ENCODE measurements around the gene PPP4R3C.
"Not testable (repeated sequence)": the region's sequence is repeated elsewhere in the genome, so short reads cannot be mapped to it uniquely, and the experiment has no call there.

PPP4R3C gene

DNA sequence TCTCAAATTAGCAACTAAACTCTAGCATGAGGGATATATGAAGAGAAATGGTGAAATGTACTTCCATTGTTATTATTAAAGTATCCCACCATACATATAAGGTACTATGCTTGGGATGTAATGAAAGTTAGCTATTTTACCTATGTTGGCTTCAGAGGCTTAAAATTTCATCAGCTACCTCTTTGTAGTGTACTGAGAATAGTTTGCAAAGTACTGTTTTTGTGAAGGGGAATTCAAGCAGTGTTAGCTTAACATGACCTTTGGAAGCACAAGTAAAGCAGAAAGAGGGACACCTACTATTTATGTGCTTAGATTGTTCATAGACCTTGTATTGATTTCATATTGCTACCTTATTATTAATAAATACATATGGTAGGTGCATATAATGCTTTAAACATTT, 11.8 kb downstream of the PPP4R3C start:
- no peaks in the 10 kb centered on the region for H3K9me3 ChIP-seq (ENCODE audit: insufficient read depth, low read length)
- H3K27me3 ChIP-seq (ENCODE audit: low read depth, low read length) = no peaks in the 10 kb centered on the region
- H4K20me1 ChIP-seq (ENCODE audit: insufficient read depth, low read length) = no peaks in the 10 kb centered on the region
- no peak overlapping the region for H2AFZ ChIP-seq (ENCODE audit: low read depth, low read length)
- no peak overlapping the region for H3K27ac ChIP-seq (ENCODE audit: low read length)
- no peaks in the 10 kb centered on the region for H3K36me3 ChIP-seq (replicated peaks; ENCODE audit: low read depth, low read length)
- H3K4me1 ChIP-seq (ENCODE audit: low read length) = no peaks in the 10 kb centered on the region
- no peak for TF ChIP-seq EZH2phosphoT487 (IDR thresholded peaks at IDR 0.05; ENCODE audit: low read depth)
- TF ChIP-seq, protein P1, sequence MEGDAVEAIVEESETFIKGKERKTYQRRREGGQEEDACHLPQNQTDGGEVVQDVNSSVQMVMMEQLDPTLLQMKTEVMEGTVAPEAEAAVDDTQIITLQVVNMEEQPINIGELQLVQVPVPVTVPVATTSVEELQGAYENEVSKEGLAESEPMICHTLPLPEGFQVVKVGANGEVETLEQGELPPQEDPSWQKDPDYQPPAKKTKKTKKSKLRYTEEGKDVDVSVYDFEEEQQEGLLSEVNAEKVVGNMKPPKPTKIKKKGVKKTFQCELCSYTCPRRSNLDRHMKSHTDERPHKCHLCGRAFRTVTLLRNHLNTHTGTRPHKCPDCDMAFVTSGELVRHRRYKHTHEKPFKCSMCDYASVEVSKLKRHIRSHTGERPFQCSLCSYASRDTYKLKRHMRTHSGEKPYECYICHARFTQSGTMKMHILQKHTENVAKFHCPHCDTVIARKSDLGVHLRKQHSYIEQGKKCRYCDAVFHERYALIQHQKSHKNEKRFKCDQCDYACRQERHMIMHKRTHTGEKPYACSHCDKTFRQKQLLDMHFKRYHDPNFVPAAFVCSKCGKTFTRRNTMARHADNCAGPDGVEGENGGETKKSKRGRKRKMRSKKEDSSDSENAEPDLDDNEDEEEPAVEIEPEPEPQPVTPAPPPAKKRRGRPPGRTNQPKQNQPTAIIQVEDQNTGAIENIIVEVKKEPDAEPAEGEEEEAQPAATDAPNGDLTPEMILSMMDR (IDR thresholded peaks at IDR 0.05; ENCODE audit: low read depth, low read length) = no peak
- H3K9ac ChIP-seq (ENCODE audit: low read length) = no peak overlapping the region
- H3K79me2 ChIP-seq (ENCODE audit: low read length) = no peaks in the 10 kb centered on the region
- no peak overlapping the region for H3K4me2 ChIP-seq (ENCODE audit: low read length)
- H3K4me3 ChIP-seq (ENCODE audit: low read length) = no peak overlapping the region

DNA sequence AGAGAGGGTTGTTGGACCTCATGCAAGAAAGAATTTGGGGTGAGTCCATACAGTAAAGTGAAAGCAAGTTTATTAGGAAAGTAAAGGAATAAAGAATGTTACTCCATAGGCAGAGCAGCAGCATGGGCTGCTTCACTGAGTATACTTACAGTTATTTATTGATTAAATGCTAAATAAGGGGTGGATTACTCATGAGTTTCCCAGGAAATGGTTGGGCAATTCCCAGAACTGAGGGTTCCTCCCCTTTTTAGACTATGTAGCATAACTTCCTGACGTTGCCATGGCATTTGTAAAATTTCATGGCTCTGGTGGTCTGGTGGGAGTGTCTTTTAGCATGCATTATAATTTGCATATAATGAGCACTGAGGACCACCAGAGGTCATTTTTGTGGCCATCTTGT, 16.7 kb downstream of the PPP4R3C start:
- Histone ChIP-seq H3K9ac (ENCODE audit: low read length) (no peak overlapping the region), H3K36me3 (replicated peaks; ENCODE audit: low read depth, low read length) (no peaks in the 10 kb centered on the region), H3K79me2 (ENCODE audit: low read length) (no peaks in the 10 kb centered on the region), H3K4me3 (ENCODE audit: low read length) (no peak overlapping the region), H3K4me1 (ENCODE audit: low read length) (no peaks in the 10 kb centered on the region), H3K4me2 (ENCODE audit: low read length) (no peak overlapping the region), H3K27ac (ENCODE audit: low read length) (no peak overlapping the region), H4K20me1 (ENCODE audit: insufficient read depth, low read length) (no peaks in the 10 kb centered on the region), H3K9me3 (ENCODE audit: insufficient read depth, low read length) (no peaks in the 10 kb centered on the region), H3K27me3 (ENCODE audit: low read depth, low read length) (no peaks in the 10 kb centered on the region), H2AFZ (ENCODE audit: low read depth, low read length) (no peak overlapping the region)
- no peak for TF ChIP-seq EZH2phosphoT487 (IDR thresholded peaks at IDR 0.05; ENCODE audit: low read depth)
- TF ChIP-seq, protein P1 (IDR thresholded peaks at IDR 0.05; ENCODE audit: low read depth, low read length) = no peak

DNA sequence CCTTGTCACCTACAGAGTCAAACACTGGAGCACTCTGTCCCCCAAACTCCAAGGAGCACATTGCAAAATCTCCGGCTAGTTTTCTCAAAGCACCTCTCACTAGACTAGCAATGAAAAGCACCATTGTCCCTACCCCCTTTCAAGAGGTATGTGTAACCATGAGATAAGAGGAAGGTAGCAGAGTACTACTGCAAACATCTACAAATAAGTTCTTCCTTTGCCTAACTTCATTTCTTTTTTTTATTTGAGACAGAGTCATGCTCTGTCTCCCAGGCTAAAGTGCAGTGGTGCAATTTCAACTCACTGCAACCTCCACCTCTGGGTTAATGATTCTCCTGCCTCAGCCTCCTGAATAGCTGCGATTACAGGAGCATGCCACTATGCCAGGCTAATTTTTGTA, 17.7 kb downstream of the PPP4R3C start:
- no peak overlapping the region for H3K4me3 ChIP-seq (ENCODE audit: low read length)
- no peaks in the 10 kb centered on the region for H4K20me1 ChIP-seq (ENCODE audit: insufficient read depth, low read length)
- no peak overlapping the region for H3K27ac ChIP-seq (ENCODE audit: low read length)
- H3K4me1 ChIP-seq (ENCODE audit: low read length) = no peaks in the 10 kb centered on the region
- H3K9ac ChIP-seq (ENCODE audit: low read length) = no peak overlapping the region
- no peaks in the 10 kb centered on the region for H3K79me2 ChIP-seq (ENCODE audit: low read length)
- no peaks in the 10 kb centered on the region for H3K36me3 ChIP-seq (replicated peaks; ENCODE audit: low read depth, low read length)
- TF ChIP-seq, protein P1 (IDR thresholded peaks at IDR 0.05; ENCODE audit: low read depth, low read length) = no peak
- TF ChIP-seq EZH2phosphoT487 (IDR thresholded peaks at IDR 0.05; ENCODE audit: low read depth) = no peak
- no peaks in the 10 kb centered on the region for H3K9me3 ChIP-seq (ENCODE audit: insufficient read depth, low read length)
- H3K27me3 ChIP-seq (ENCODE audit: low read depth, low read length) = no peaks in the 10 kb centered on the region
- H2AFZ ChIP-seq (ENCODE audit: low read depth, low read length) = no peak overlapping the region
- no peak overlapping the region for H3K4me2 ChIP-seq (ENCODE audit: low read length)

DNA sequence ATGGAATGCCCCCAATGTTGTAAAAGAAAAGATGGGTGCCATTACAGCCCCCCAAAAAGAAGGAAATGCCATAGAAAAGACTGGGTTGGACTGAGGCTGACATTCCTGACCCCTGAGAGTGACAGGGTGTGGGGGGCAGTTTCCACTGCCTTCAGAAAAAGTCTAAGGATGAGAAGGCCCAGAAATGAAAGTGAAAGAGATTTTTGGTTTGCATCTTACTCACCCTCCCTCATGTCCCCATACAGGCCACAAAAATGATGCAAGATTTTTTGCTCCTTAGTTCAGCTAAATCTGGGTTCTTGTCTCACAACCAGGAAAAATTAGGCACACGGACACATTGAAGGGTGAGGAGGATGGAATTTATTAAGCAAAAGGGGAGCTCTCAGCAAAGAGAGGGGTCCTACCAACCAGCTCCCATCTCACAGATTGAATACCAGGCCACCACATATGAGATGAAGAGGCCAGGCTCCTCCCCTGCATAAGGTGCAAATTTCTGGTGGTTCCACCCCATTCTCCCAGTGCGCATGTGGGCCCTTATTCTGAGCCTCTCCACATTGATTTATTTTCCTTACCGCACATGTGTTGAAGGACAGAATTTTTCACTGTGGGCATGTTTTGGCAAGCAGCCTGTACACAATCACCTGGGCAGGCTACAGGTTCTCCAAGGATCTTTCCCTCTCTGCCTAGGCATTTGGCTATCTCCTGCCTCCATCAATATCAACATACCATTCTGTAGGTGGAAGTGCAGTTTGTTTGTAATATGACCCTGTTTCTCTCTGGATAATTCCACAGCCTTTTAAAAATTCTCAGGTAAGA, 18.8 kb downstream of the PPP4R3C start:
- H3K4me2 ChIP-seq (ENCODE audit: low read length) = no peak overlapping the region
- no peak overlapping the region for H3K27ac ChIP-seq (ENCODE audit: low read length)
- TF ChIP-seq, protein P1 (IDR thresholded peaks at IDR 0.05; ENCODE audit: low read depth, low read length) = no peak
- TF ChIP-seq EZH2phosphoT487 (IDR thresholded peaks at IDR 0.05; ENCODE audit: low read depth) = no peak
- H3K36me3 ChIP-seq (replicated peaks; ENCODE audit: low read depth, low read length) = no peaks in the 10 kb centered on the region
- H3K4me1 ChIP-seq (ENCODE audit: low read length) = no peaks in the 10 kb centered on the region
- H3K79me2 ChIP-seq (ENCODE audit: low read length) = no peaks in the 10 kb centered on the region
- no peaks in the 10 kb centered on the region for H4K20me1 ChIP-seq (ENCODE audit: insufficient read depth, low read length)
- no peak overlapping the region for H3K4me3 ChIP-seq (ENCODE audit: low read length)
- no peak overlapping the region for H2AFZ ChIP-seq (ENCODE audit: low read depth, low read length)
- no peaks in the 10 kb centered on the region for H3K27me3 ChIP-seq (ENCODE audit: low read depth, low read length)
- no peaks in the 10 kb centered on the region for H3K9me3 ChIP-seq (ENCODE audit: insufficient read depth, low read length)
- no peak overlapping the region for H3K9ac ChIP-seq (ENCODE audit: low read length)

DNA sequence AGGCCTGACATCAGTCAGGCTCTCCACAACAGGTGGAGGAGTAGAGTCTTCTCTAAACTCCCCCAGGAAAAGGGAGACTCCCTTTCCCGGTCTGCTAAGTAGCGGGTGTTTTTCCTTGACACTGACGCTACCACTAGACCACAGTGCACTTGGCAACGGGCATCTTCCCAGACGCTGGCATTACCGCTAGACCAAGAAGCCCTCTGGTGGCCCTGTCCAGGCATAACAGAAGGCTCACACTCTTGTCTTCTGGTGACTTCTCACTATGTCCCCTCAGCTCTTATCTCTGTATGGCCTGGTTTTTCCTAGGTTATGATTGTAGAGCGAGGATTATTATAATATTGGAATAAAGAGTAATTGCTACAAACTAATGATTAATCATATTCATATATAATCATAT, 20.7 kb downstream of the PPP4R3C start:
- not testable (repeated sequence) for H3K27ac ChIP-seq (ENCODE audit: low read length); H3K27me3 ChIP-seq (ENCODE audit: low read depth, low read length); H3K4me1 ChIP-seq (ENCODE audit: low read length); H3K36me3 ChIP-seq (replicated peaks; ENCODE audit: low read depth, low read length); H3K4me3 ChIP-seq (ENCODE audit: low read length); H3K9me3 ChIP-seq (ENCODE audit: insufficient read depth, low read length); H2AFZ ChIP-seq (ENCODE audit: low read depth, low read length); H4K20me1 ChIP-seq (ENCODE audit: insufficient read depth, low read length); H3K4me2 ChIP-seq (ENCODE audit: low read length); H3K79me2 ChIP-seq (ENCODE audit: low read length); H3K9ac ChIP-seq (ENCODE audit: low read length)

All from OCI-LY3 (cell line).